ENCODE data around the gene FHOD3. TPM values are rescaled to one million over a fixed set of nuclear protein-coding genes. Genes with fewer than 3 reads are reported as not detected.
"Not testable (repeated sequence)": the region's sequence is repeated elsewhere in the genome, so short reads cannot be mapped to it uniquely, and the experiment has no call there.

Gene FHOD3
- polyA plus RNA-seq, 2 of the 4 experiments (the other 2 are of a cell fraction): 2.5 to 3.6 TPM

- DNase-seq (ENCODE audit: low read depth in 1 of 2, low spot score in 1 of 2): no peak
- WGBS (ENCODE audit: missing lambda C conversion rate): 16% methylated on average over 2 of the region's 2 CpGs
- Histone ChIP-seq H3K9me3 (no peaks in the 10 kb centered on the region), H3K4me2 (no peak overlapping the region), H3K4me1 (no peaks in the 10 kb centered on the region), H3K27ac (no peak overlapping the region), H3K4me3 (no peak overlapping the region)
- ChIA-PET POLR2A (no interaction called here), CTCF (interaction anchor here (0.7 to 1.8 kb wide), 2 partner anchors 10 to 32 kb away, joined by 3 to 4 read pairs; no protein-coding TSS in a partner anchor)
- no peak for TF ChIP-seq HES2 (IDR thresholded peaks at IDR 0.05)
- TF ChIP-seq, protein P1, sequence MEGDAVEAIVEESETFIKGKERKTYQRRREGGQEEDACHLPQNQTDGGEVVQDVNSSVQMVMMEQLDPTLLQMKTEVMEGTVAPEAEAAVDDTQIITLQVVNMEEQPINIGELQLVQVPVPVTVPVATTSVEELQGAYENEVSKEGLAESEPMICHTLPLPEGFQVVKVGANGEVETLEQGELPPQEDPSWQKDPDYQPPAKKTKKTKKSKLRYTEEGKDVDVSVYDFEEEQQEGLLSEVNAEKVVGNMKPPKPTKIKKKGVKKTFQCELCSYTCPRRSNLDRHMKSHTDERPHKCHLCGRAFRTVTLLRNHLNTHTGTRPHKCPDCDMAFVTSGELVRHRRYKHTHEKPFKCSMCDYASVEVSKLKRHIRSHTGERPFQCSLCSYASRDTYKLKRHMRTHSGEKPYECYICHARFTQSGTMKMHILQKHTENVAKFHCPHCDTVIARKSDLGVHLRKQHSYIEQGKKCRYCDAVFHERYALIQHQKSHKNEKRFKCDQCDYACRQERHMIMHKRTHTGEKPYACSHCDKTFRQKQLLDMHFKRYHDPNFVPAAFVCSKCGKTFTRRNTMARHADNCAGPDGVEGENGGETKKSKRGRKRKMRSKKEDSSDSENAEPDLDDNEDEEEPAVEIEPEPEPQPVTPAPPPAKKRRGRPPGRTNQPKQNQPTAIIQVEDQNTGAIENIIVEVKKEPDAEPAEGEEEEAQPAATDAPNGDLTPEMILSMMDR (IDR thresholded peaks at IDR 0.05): no peak
- no peak for TF ChIP-seq ZFP36 (IDR thresholded peaks at IDR 0.05; ENCODE audit: borderline replicate concordance, partially characterized antibody)
- no peak for TF ChIP-seq ELK1 (IDR thresholded peaks at IDR 0.05; ENCODE audit: low read depth, low read length)
- no peak for TF ChIP-seq REST (IDR thresholded peaks at IDR 0.05)
- TF ChIP-seq HEYL (CRISPR knock-in tag; IDR thresholded peaks at IDR 0.05): no peak
- TF ChIP-seq RNF2 (IDR thresholded peaks at IDR 0.05; ENCODE audit: borderline replicate concordance, low read depth): no peak
- TF ChIP-seq HOXA7 (CRISPR knock-in tag; IDR thresholded peaks at IDR 0.05): no peak
- TF ChIP-seq EHMT2 (IDR thresholded peaks at IDR 0.05; ENCODE audit: low read depth): no peak
- TF ChIP-seq, protein P2, sequence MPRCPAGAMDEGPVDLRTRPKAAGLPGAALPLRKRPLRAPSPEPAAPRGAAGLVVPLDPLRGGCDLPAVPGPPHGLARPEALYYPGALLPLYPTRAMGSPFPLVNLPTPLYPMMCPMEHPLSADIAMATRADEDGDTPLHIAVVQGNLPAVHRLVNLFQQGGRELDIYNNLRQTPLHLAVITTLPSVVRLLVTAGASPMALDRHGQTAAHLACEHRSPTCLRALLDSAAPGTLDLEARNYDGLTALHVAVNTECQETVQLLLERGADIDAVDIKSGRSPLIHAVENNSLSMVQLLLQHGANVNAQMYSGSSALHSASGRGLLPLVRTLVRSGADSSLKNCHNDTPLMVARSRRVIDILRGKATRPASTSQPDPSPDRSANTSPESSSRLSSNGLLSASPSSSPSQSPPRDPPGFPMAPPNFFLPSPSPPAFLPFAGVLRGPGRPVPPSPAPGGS (IDR thresholded peaks at IDR 0.05): no peak
- TF ChIP-seq RARB (CRISPR knock-in tag; IDR thresholded peaks at IDR 0.05): no peak
- no peak for TF ChIP-seq ZSCAN20 (CRISPR knock-in tag; IDR thresholded peaks at IDR 0.05)
- TF ChIP-seq PHF8 (IDR thresholded peaks at IDR 0.05; ENCODE audit: borderline replicate concordance, low read depth): no peak
- no peak for TF ChIP-seq HOXB13 (CRISPR knock-in tag; IDR thresholded peaks at IDR 0.05; ENCODE audit: low read depth)
- no peak for TF ChIP-seq POLR2A (IDR thresholded peaks at IDR 0.05; ENCODE audit: low read length)
- FAIRE-seq: no peak
- ATAC-seq: no peak
Measured at GRCh38 chr18:36719630-36720029, 422.1 kb downstream of the FHOD3 start.

- H3K4me3 ChIP-seq; H3K4me2 ChIP-seq; DNase-seq (ENCODE audit: low read depth in 1 of 2, low spot score in 1 of 2); FAIRE-seq; POLR2A ChIA-PET; H3K9me3 ChIP-seq; H3K4me1 ChIP-seq; ATAC-seq; H3K27ac ChIP-seq: not testable (repeated sequence)
- WGBS (ENCODE audit: missing lambda C conversion rate): 60% methylated on average over 1 of the region's 1 CpG
- CTCF ChIA-PET: interaction anchor here (2.1 kb wide), 1 partner anchor 36 kb away, joined by 7 read pairs; no protein-coding TSS in a partner anchor
Measured at GRCh38 chr18:36721351-36721750, 423.8 kb downstream of the FHOD3 start.
